ENCODE results near the gene POLR1E. TPM values are rescaled to one million over a fixed set of nuclear protein-coding genes. Genes with fewer than 3 reads are reported as not detected.

POLR1E gene
- polyA plus RNA-seq, 3 donors, result 2.3 to 4.1 (median 2.4) TPM

- Mint-ChIP-seq H3K4me1 (peaks cover 3% of the 10 kb centered on the region), H3K27ac (no peak overlapping the region), H3K36me3 (peaks cover 48 to 51% of the 10 kb centered on the region in 2 donors)
Measured at GRCh38 chr9:37504605-37505004, 18.9 kb downstream of the POLR1E start.

DNA sequence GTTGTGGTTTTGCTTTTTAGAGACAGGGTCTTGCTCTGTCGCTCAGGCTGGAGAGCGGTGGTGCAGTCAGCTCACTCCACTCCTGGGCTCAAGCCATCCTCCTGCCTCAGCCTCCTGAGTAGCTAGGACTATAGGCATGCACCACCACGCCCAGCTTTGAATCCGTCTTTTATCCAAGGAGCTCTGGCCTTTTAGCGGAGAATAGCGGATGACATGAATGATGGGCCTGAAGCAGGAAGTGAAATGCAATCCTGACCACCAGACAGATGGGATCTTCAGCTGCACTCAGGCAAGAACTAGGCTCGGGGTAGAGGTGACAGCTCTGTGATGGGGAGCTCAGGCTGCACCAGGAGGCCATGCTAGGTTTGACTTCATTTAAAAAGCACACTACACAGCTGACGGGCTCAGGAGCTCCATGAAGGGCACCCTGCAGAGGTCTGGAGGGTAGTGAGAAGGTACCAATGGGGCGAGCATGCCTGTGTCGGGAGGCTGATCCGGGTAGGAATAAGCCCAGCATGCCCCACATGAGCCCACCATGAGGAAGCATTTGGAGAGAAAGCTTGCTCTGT lies 21.9 kb downstream of the POLR1E start:
- Mint-ChIP-seq H3K4me1 (peaks cover 3% of the 10 kb centered on the region), H3K9me3 (peaks cover 0 to 2% (median 0%) of the 10 kb centered on the region in 7 donors), H3K27ac (no peak overlapping the region), H3K4me3 (no peak overlapping the region), H3K36me3 (peaks cover 24 to 25% of the 10 kb centered on the region in 2 donors), H3K27me3 (ENCODE audit: low read depth in 3 of 3) (peaks cover 0 to 2% (median 2%) of the 10 kb centered on the region in 3 donors)
- no peak overlapping the region for H2AFZ ChIP-seq (ENCODE audit: insufficient read depth, low read depth, low read length, poor library complexity, severe bottlenecking)
- no peak overlapping the region for H3K9ac ChIP-seq (ENCODE audit: insufficient read depth, low read length, poor library complexity, severe bottlenecking)
- TF ChIP-seq CTCF (IDR thresholded peaks at IDR 0.05), result no peak
- H3K27me3 ChIP-seq (ENCODE audit: control insufficient read depth in 2 of 2, insufficient read depth in 2 of 2, low read length in 2 of 2), result no peaks in the 10 kb centered on the region
- H3K27ac ChIP-seq (ENCODE audit: low read depth in 1 of 2, low read length in 2 of 2), result no peak overlapping the region
- H3K4me2 ChIP-seq (replicated peaks; ENCODE audit: extremely low read depth, low read length, poor library complexity, severe bottlenecking), result no peak overlapping the region
- peaks cover 7 to 20% of the 10 kb centered on the region in 2 donors for H3K36me3 ChIP-seq (replicated peaks in 1 of 2; ENCODE audit: control insufficient read depth in 1 of 2, insufficient read depth in 2 of 2, low read length in 2 of 2)
- H3K9me3 ChIP-seq (replicated peaks in 1 of 2; ENCODE audit: control insufficient read depth in 1 of 2, insufficient read depth in 1 of 2, low read length in 2 of 2), result no peaks in the 10 kb centered on the region
- no peaks in the 10 kb centered on the region for H3K79me2 ChIP-seq (ENCODE audit: insufficient read depth, low read length)
- WGBS (ENCODE audit: insufficient coverage), result 97% methylated on average over 6 of the region's 11 CpGs
- DNase-seq, result no peak
- no peaks in the 10 kb centered on the region for H3K4me1 ChIP-seq (ENCODE audit: control insufficient read depth in 1 of 2, insufficient read depth in 2 of 2, low read length in 2 of 2)
- intact Hi-C loops (cut with micrococcal nuclease), result no loop called here
- no peak overlapping the region for H3K4me3 ChIP-seq (replicated peaks in 1 of 3; ENCODE audit: low read depth in 2 of 3, low read length in 3 of 3)
- no peaks in the 10 kb centered on the region for H4K20me1 ChIP-seq (ENCODE audit: insufficient read depth, low read length)

More at GRCh38 chr9:37504605-37505004, 18.9 kb downstream of the POLR1E start:
- H3K9ac ChIP-seq (ENCODE audit: insufficient read depth, low read length, poor library complexity, severe bottlenecking), result no peak overlapping the region
- H3K79me2 ChIP-seq (ENCODE audit: insufficient read depth, low read length), result no peaks in the 10 kb centered on the region
- H3K27me3 ChIP-seq (ENCODE audit: control insufficient read depth in 2 of 2, insufficient read depth in 2 of 2, low read length in 2 of 2), result no peaks in the 10 kb centered on the region
- no peak overlapping the region for H3K4me2 ChIP-seq (replicated peaks; ENCODE audit: extremely low read depth, low read length, poor library complexity, severe bottlenecking)
- H2AFZ ChIP-seq (ENCODE audit: insufficient read depth, low read depth, low read length, poor library complexity, severe bottlenecking), result no peak overlapping the region
- intact Hi-C loops (cut with micrococcal nuclease), result no loop called here
- peaks cover 0 to 2% (median 0%) of the 10 kb centered on the region in 7 donors for H3K9me3 Mint-ChIP-seq
- H3K9me3 ChIP-seq (replicated peaks in 1 of 2; ENCODE audit: control insufficient read depth in 1 of 2, insufficient read depth in 1 of 2, low read length in 2 of 2), result no peaks in the 10 kb centered on the region
- no peak for DNase-seq
- 100% methylated on average over 2 of the region's 5 CpGs for WGBS (ENCODE audit: insufficient coverage)
- no peak overlapping the region for H3K27ac ChIP-seq (ENCODE audit: low read depth in 1 of 2, low read length in 2 of 2)
- H3K4me3 ChIP-seq (replicated peaks in 1 of 3; ENCODE audit: low read depth in 2 of 3, low read length in 3 of 3), result no peak overlapping the region
- H3K36me3 ChIP-seq (replicated peaks in 1 of 2; ENCODE audit: control insufficient read depth in 1 of 2, insufficient read depth in 2 of 2, low read length in 2 of 2), result peaks cover 26 to 44% of the 10 kb centered on the region in 2 donors
- H3K4me1 ChIP-seq (ENCODE audit: control insufficient read depth in 1 of 2, insufficient read depth in 2 of 2, low read length in 2 of 2), result no peaks in the 10 kb centered on the region
- no peak for TF ChIP-seq CTCF (IDR thresholded peaks at IDR 0.05)
- H3K4me3 Mint-ChIP-seq, result no peak overlapping the region
- H3K27me3 Mint-ChIP-seq (ENCODE audit: low read depth in 3 of 3), result peaks cover 0 to 2% (median 2%) of the 10 kb centered on the region in 3 donors
- H4K20me1 ChIP-seq (ENCODE audit: insufficient read depth, low read length), result no peaks in the 10 kb centered on the region
